H1 (cell line): ENCODE data around the gene LIMK2. TPM values are rescaled to one million over a fixed set of nuclear protein-coding genes. Genes with fewer than 3 reads are reported as not detected.

ENCODE experiments used
- CTCF ChIA-PET: fragments of 300-600 bp; sonication (Branson Sonifier 250); formaldehyde crosslinking; loops from one replicate; lab custom pipeline; 2021; ENCODE audit not compliant: partially characterized antibody; lab: Charles Lee
- POLR2A ChIA-PET: fragments of 300-600 bp; sonication (Branson Sonifier 250); formaldehyde crosslinking; loops from one replicate; lab custom pipeline; 2021; ENCODE audit warnings: inconsistent platforms; ENCODE audit not compliant: partially characterized antibody; lab: Charles Lee
- DNase-seq, 2 experiments: peaks; one replicate each; pipeline versions ENCODE4 v3.0.0 to v3.0.0-alpha.2; 2010 to 2022; ENCODE audit warnings: low spot score in 2 of 2, low read depth in 1 of 2, mixed read lengths in 1 of 2
- FAIRE-seq: peaks from 2 replicates; lab custom pipeline; 2011; peaks lifted over from hg19 to GRCh38; lab: Jason Lieb, UNC
- H2AFZ ChIP-seq: 2 replicates; pipeline ENCODE4 v1.8.1; 2012; ENCODE audit warnings: low read length, inconsistent platforms
- H2AK5ac ChIP-seq: 2 replicates; pipeline ENCODE4 v1.6.1; 2013; ENCODE audit warnings: low read depth, low read length
- H2BK120ac ChIP-seq: replicated peaks from 2 replicates; pipeline ENCODE3; 2013; ENCODE audit warnings: low read depth, low read length, inconsistent platforms
- H2BK12ac ChIP-seq: 2 replicates; pipeline ENCODE4 v1.6.1; 2013; ENCODE audit warnings: low read depth, low read length
- H2BK15ac ChIP-seq: 2 replicates; pipeline ENCODE4 v1.6.1; 2013; ENCODE audit warnings: low read length
- H2BK20ac ChIP-seq: 2 replicates; pipeline ENCODE4 v1.6.1; 2013; ENCODE audit warnings: low read length
- H2BK5ac ChIP-seq: 2 replicates; pipeline ENCODE4 v1.6.1; 2013; ENCODE audit warnings: low read depth, low read length
- H3K14ac ChIP-seq: 2 replicates; pipeline ENCODE4 v1.6.1; 2013; ENCODE audit warnings: inconsistent platforms; ENCODE audit not compliant: insufficient read length
- H3K18ac ChIP-seq: 2 replicates; pipeline ENCODE4 v1.6.1; 2013; ENCODE audit warnings: low read length; ENCODE audit errors: extremely low read depth
- H3K23ac ChIP-seq: 2 replicates; pipeline ENCODE4 v1.6.1; 2013; ENCODE audit warnings: inconsistent platforms; ENCODE audit not compliant: insufficient read length
- H3K23me2 ChIP-seq: 2 replicates; pipeline ENCODE4 v1.6.1; 2013; ENCODE audit warnings: low read depth, low read length
- H3K27ac ChIP-seq: 2 replicates; pipeline ENCODE4 v1.6.1; 2011; ENCODE audit warnings: low read depth, low read length, inconsistent platforms
- H3K27me3 ChIP-seq, 4 experiments: replicated peaks in 1 of 4; 1 replicate in 1 of 4; 2 replicates in 3 of 4; pipeline versions ENCODE4 v1.6.1 to v1.8.1; 2011 to 2013; ENCODE audit warnings: low read length in 3 of 4, mild to moderate bottlenecking in 3 of 4, inconsistent platforms in 2 of 4, mixed read lengths in 2 of 4, moderate library complexity in 1 of 4; ENCODE audit not compliant: control insufficient read depth in 3 of 4, insufficient read depth in 3 of 4; ENCODE audit errors: extremely low read depth in 1 of 4
- H3K36me3 ChIP-seq, 4 experiments: 2 replicates each; pipeline versions ENCODE4 v1.6.1 to v1.8.1; 2011 to 2013; ENCODE audit warnings: mild to moderate bottlenecking in 4 of 4, low read length in 3 of 4, moderate library complexity in 2 of 4, control low read depth in 1 of 4, inconsistent platforms in 1 of 4; ENCODE audit not compliant: insufficient read depth in 4 of 4, control insufficient read depth in 2 of 4
- H3K4ac ChIP-seq: replicated peaks from 2 replicates; pipeline ENCODE3; 2013; ENCODE audit warnings: low read length, low read depth, mixed read lengths, inconsistent platforms; ENCODE audit not compliant: insufficient read length
- H3K4me1 ChIP-seq, 4 experiments: replicated peaks in 1 of 4; 1 replicate in 1 of 4; 2 replicates in 3 of 4; pipeline versions ENCODE4 v1.6.1 to v1.8.1; 2011 to 2013; ENCODE audit warnings: low read length in 3 of 4, inconsistent platforms in 2 of 4, mixed read lengths in 1 of 4; ENCODE audit not compliant: insufficient read depth in 4 of 4, control insufficient read depth in 3 of 4
- H3K4me2 ChIP-seq, 2 experiments: 2 replicates each; pipeline versions ENCODE4 v1.6.1 to v1.8.1; 2011 to 2013; ENCODE audit warnings: low read depth in 2 of 2, low read length in 2 of 2, control low read depth in 1 of 2, inconsistent platforms in 1 of 2, mild to moderate bottlenecking in 1 of 2; ENCODE audit not compliant: insufficient read depth in 1 of 2
- H3K4me3 ChIP-seq, 4 experiments: fragments of 200-600, 300-600 bp in 1 of 4; sonication (generic), shearing (Covaris generic), sonication (Bioruptor Twin) in 1 of 4; 2 replicates each; pipeline versions ENCODE4 v1.5.1 to v1.8.1; 2011 to 2016; ENCODE audit warnings: low read length in 4 of 4, low read depth in 3 of 4, control low read depth in 2 of 4, inconsistent platforms in 2 of 4, mild to moderate bottlenecking in 2 of 4, mixed read lengths in 1 of 4, moderate library complexity in 1 of 4; ENCODE audit not compliant: insufficient read depth in 2 of 4; ENCODE audit errors: extremely low read depth in 1 of 4
- H3K56ac ChIP-seq: replicated peaks from 2 replicates; pipeline ENCODE3; 2013; ENCODE audit warnings: low read depth, mild to moderate bottlenecking, mixed read lengths, low read length, inconsistent platforms; ENCODE audit not compliant: insufficient read length
- H3K79me1 ChIP-seq: 2 replicates; pipeline ENCODE4 v1.6.1; 2013; ENCODE audit warnings: low read depth, low read length, control low read depth
- H3K79me2 ChIP-seq, 2 experiments: 2 replicates each; pipeline versions ENCODE4 v1.6.1 to v1.8.1; 2012 to 2013; ENCODE audit warnings: low read length in 2 of 2, mild to moderate bottlenecking in 2 of 2, inconsistent platforms in 1 of 2; ENCODE audit not compliant: insufficient read depth in 2 of 2, control insufficient read depth in 1 of 2
- H3K9ac ChIP-seq, 4 experiments: replicated peaks in 1 of 4; 1 replicate in 1 of 4; 2 replicates in 3 of 4; pipeline versions ENCODE4 v1.6.1 to v1.8.1; 2011 to 2013; ENCODE audit warnings: low read depth in 3 of 4, low read length in 3 of 4, control low read depth in 2 of 4, mild to moderate bottlenecking in 2 of 4, moderate library complexity in 2 of 4, inconsistent platforms in 1 of 4; ENCODE audit errors: extremely low read depth in 1 of 4
- H3K9me3 ChIP-seq, 2 experiments: 2 replicates each; pipeline versions ENCODE4 v1.6.1 to v1.8.1; 2012 to 2013; ENCODE audit warnings: mild to moderate bottlenecking in 2 of 2, moderate library complexity in 2 of 2, control low read depth in 1 of 2, inconsistent platforms in 1 of 2, low read depth in 1 of 2, low read length in 1 of 2, mixed read lengths in 1 of 2; ENCODE audit not compliant: insufficient read depth in 2 of 2
- H4K20me1 ChIP-seq, 2 experiments: replicated peaks in 1 of 2; 2 replicates each; pipeline versions ENCODE3 to v1.8.1; 2011 to 2013; ENCODE audit warnings: inconsistent platforms in 2 of 2, low read length in 2 of 2, mild to moderate bottlenecking in 1 of 2; ENCODE audit not compliant: insufficient read depth in 2 of 2, control insufficient read depth in 1 of 2
- H4K5ac ChIP-seq: 2 replicates; pipeline ENCODE4 v1.6.1; 2013; ENCODE audit warnings: low read length, low read depth, mixed read lengths, inconsistent platforms; ENCODE audit not compliant: insufficient read length
- H4K8ac ChIP-seq: 2 replicates; pipeline ENCODE4 v1.8.0; 2013; ENCODE audit warnings: mild to moderate bottlenecking, moderate library complexity, low read length, inconsistent platforms; ENCODE audit not compliant: insufficient read depth; ENCODE audit errors: extremely low read depth
- H4K91ac ChIP-seq: replicated peaks from 2 replicates; pipeline ENCODE3; 2013; ENCODE audit warnings: low read length, mixed read lengths, inconsistent platforms; ENCODE audit not compliant: insufficient read length
- ASH2L ChIP-seq: fragments of 200-600, 300-600 bp; sonication (generic); IDR thresholded peaks from one replicate; pipeline ENCODE4 v1.7.1; 2017; ENCODE audit warnings: low read length
- CEBPB ChIP-seq: IDR thresholded peaks from 2 replicates; pipeline ENCODE4 v1.6.1; 2012; ENCODE audit warnings: low read depth, low read length
- POLR2A ChIP-seq, 2 experiments: IDR thresholded peaks; 1 replicate in 1 of 2; 2 replicates in 1 of 2; pipeline ENCODE4 v1.6.1; 2011; ENCODE audit warnings: low read depth in 2 of 2, low read length in 2 of 2, mild to moderate bottlenecking in 2 of 2; ENCODE audit errors: control extremely low read depth in 1 of 2
- WGBS, 2 experiments: shearing (Covaris generic) in 1 of 2; methylation state at CpG; one replicate each; pipeline versions ENCODE4 v1.1.6 to v1.1.7; 2013 to 2015; ENCODE audit warnings: low lambda C conversion rate in 2 of 2, mixed read lengths in 2 of 2, inconsistent platforms in 1 of 2, low coverage in 1 of 2, missing lambda C conversion rate in 1 of 2; ENCODE audit not compliant: insufficient replicate concordance in 2 of 2, insufficient coverage in 1 of 2, insufficient read length in 1 of 2; ENCODE audit errors: extremely low coverage in 1 of 2, missing lambda C conversion rate in 1 of 2; 5-methylcytosine and 5-hydroxymethylcytosine counted together
- polyA plus RNA-seq, 7 experiments: library from polyadenylated mRNA; depleted of rRNA in 3 of 7; stranded (reverse) in 5 of 7; unstranded in 2 of 7; fragments of >200 nt in 5 of 7; fragments of 200-250 nt in 2 of 7; gene quantifications; 1 replicate in 5 of 7; 2 replicates in 1 of 7; 4 replicates in 1 of 7; pipeline versions ENCODE4 v1.2.1 to v1.2.3, GENCODE V29; 2011 to 2013; ENCODE audit warnings: missing spikeins in 2 of 7, mixed read lengths in 2 of 7
- total RNA-seq: library from RNA; stranded (reverse); fragmentation: NEBNext Ultra II Directional; extraction: Animal tissue kit (Norgen Biotek cat#: 25700); gene quantifications from 2 replicates; pipeline ENCODE4 v1.2.1, GENCODE V29; 2021

LIMK2 gene
- total and polyA plus RNA-seq, 2 of the 8 experiments (the other 6 are each of a cell fraction or from before 2014, with no cell fraction given), result 13.2 to 37.6 TPM

DNA sequence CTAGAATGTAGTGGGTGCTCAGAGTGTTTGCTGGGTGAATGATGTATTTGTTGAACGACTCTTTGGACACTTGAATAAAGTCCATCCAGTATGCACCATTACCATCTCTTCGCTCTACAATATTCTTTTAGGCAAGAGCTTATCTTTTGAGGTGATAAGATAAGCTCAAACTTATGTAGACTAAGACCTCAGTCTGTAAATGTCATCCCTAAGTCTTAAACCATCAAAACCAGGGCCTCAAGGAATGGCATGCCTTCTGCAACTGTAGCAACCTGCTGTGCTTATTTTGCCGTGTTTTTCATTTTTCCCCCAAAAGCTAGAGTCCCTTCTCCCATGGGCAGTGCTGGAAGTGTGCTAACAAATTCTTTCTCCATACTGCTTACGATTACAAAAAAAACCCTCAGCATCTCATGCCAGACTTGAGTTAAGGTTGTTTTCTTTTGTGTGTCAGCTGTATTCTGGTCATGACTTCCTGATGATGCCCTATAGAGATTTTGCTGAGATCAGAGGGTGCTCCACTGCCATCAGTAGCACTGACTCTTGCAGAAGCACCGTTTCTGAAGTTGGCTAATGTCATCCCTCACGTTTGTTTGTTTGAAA, 27.8 kb downstream of the LIMK2 start:
- no peaks in the 10 kb centered on the region for H3K27me3 ChIP-seq
- H3K4me3 ChIP-seq, result no peak overlapping the region
- H3K23ac ChIP-seq, result no peak overlapping the region
- H3K9ac ChIP-seq, result no peak overlapping the region
- no peaks in the 10 kb centered on the region for H3K9me3 ChIP-seq
- no peak overlapping the region for H3K14ac ChIP-seq
- H2BK15ac ChIP-seq, result no peak overlapping the region
- H3K79me1 ChIP-seq, result 0 out of 2 replicates have a peak, but pooled peaks cover 2% of the 10 kb centered on the region
- H3K27ac ChIP-seq, result no peak overlapping the region
- no peak overlapping the region for H2BK12ac ChIP-seq
- no peak overlapping the region for H2BK20ac ChIP-seq
- H4K5ac ChIP-seq, result no peak overlapping the region
- no peak overlapping the region for H3K4me2 ChIP-seq
- no peak overlapping the region for H2AFZ ChIP-seq
- no peak overlapping the region for H3K18ac ChIP-seq
- H3K36me3 ChIP-seq, result peaks cover 0 to 3% (median 0%) of the 10 kb centered on the region in 4 experiments; a peak in 1 of 8 replicates
- WGBS, 2 experiments, result 94% methylated on average over 6 of the region's 6 CpGs; no CpG with 5 or more reads in 1 of the 2 experiments
- CTCF ChIA-PET, result interaction anchor here (0.7 to 2.2 kb wide), 7 partner anchors 8 to 41 kb away, joined by 3 to 15 read pairs (median 4); no protein-coding TSS in a partner anchor
- no peak overlapping the region for H2AK5ac ChIP-seq
- no peak overlapping the region for H2BK120ac ChIP-seq
- H3K23me2 ChIP-seq, result no peaks in the 10 kb centered on the region
- FAIRE-seq (no peak), DNase-seq (no peak)
- POLR2A ChIA-PET, result interaction anchor here (0.7 to 2.7 kb wide), 3 partner anchors 9 to 12 kb away, joined by 3 to 9 read pairs (median 4); no protein-coding TSS in a partner anchor
- H4K91ac ChIP-seq, result no peak overlapping the region
- 0 out of 4 replicates have a peak, but pooled peaks cover 0 to 3% of the 10 kb centered on the region in 2 experiments for H3K79me2 ChIP-seq
- peaks cover 5 to 6% of the 10 kb centered on the region in 2 experiments for H4K20me1 ChIP-seq
- H3K56ac ChIP-seq, result no peak overlapping the region
- no peak overlapping the region for H2BK5ac ChIP-seq
- no peak overlapping the region for H4K8ac ChIP-seq
- peaks cover 4 to 21% (median 6%) of the 10 kb centered on the region in 4 experiments; a peak in 4 of 7 replicates for H3K4me1 ChIP-seq
- no peak overlapping the region for H3K4ac ChIP-seq
- TF ChIP-seq ASH2L, result no peak
- no peak for TF ChIP-seq CEBPB
- no peak for TF ChIP-seq POLR2A (IDR thresholded peaks at IDR 0.05; ENCODE audit: control extremely low read depth in 1 of 2, low read depth in 2 of 2, low read length in 2 of 2)
